K562 (cell line): ENCODE measurements around the gene BCR. TPM values are rescaled to one million over a fixed set of nuclear protein-coding genes. Genes with fewer than 3 reads are reported as not detected.

Experiments used
- ATAC-seq: fragments of 200-7000 bp; cut with Tn5 transposase; 3 replicates; pipeline ENCODE4 v1.9.1; 2020; ENCODE audit warnings: moderate library complexity
- BruUV-seq: library from RNA; stranded (reverse); fragments of 400-500 nt; replicated peaks from 2 replicates; lab custom pipeline; 2021; lab: Mats Ljungman, UMichigan
- CTCF ChIA-PET: fragments of 300-600 bp; formaldehyde crosslinking; extraction: SDS; loops from one replicate; lab custom pipeline; 2021; ENCODE audit warnings: low intra/inter-chr PET ratio; lab: Yijun Ruan, JAX
- POLR2A ChIA-PET: fragments of 300-600, 350-650 bp; sonication (Branson Sonifier 250); formaldehyde crosslinking; extraction: SDS; loops from one replicate; lab custom pipeline; 2021; ENCODE audit warnings: antibody characterized with exemption, inconsistent platforms; lab: Yijun Ruan, JAX
- DNase-seq, 4 experiments: peaks; one replicate each; pipeline versions ENCODE4 v3.0.0 to v3.0.0-alpha.2; 2011 to 2018; ENCODE audit warnings: low spot score in 3 of 4, mixed read lengths in 3 of 4; ENCODE audit errors: extremely low read depth in 1 of 4
- FAIRE-seq: peaks from 2 replicates; lab custom pipeline; 2011; peaks lifted over from hg19 to GRCh38; lab: Jason Lieb, UNC
- H2AFZ ChIP-seq: 2 replicates; pipeline ENCODE4 v1.6.0; 2011; ENCODE audit warnings: low read depth, low read length, control low read depth, inconsistent platforms
- H3K27ac ChIP-seq: fragments of 200-600 bp; 3 replicates; pipeline ENCODE4 v1.8.0; 2011; ENCODE audit warnings: low read depth, mild to moderate bottlenecking, control low read depth, inconsistent platforms, low read length, moderate library complexity, mixed read lengths; ENCODE audit errors: extremely low read depth
- H3K27me3 ChIP-seq, 2 experiments: fragments of 300-600 bp in 1 of 2; 2 replicates in 1 of 2; 3 replicates in 1 of 2; pipeline versions ENCODE4 v1.6.0 to v1.8.0; 2011; ENCODE audit warnings: inconsistent platforms in 2 of 2, low read length in 2 of 2, mild to moderate bottlenecking in 1 of 2, mixed read lengths in 1 of 2, moderate library complexity in 1 of 2; ENCODE audit not compliant: control insufficient read depth in 2 of 2, insufficient read depth in 2 of 2
- H3K36me3 ChIP-seq: fragments of 300-600 bp; 3 replicates; pipeline ENCODE4 v1.8.0; 2011; ENCODE audit warnings: mild to moderate bottlenecking, low read length, inconsistent platforms; ENCODE audit not compliant: control insufficient read depth, insufficient read depth
- H3K4me1 ChIP-seq, 2 experiments: fragments of 200-600 bp in 1 of 2; replicated peaks in 1 of 2; 2 replicates in 1 of 2; 3 replicates in 1 of 2; pipeline versions ENCODE4 v1.5.1 to v1.8.0; 2011; ENCODE audit warnings: inconsistent platforms in 2 of 2, low read length in 2 of 2, mild to moderate bottlenecking in 1 of 2, mixed read lengths in 1 of 2, moderate library complexity in 1 of 2; ENCODE audit not compliant: control insufficient read depth in 2 of 2, insufficient read depth in 2 of 2
- H3K4me2 ChIP-seq: 2 replicates; pipeline ENCODE4 v1.6.1; 2011; ENCODE audit warnings: low read length, control low read depth, inconsistent platforms, mixed read lengths; ENCODE audit not compliant: insufficient read depth
- H3K4me3 ChIP-seq: fragments of 200-600 bp; sonication (generic), shearing (Covaris generic); 2 replicates; pipeline ENCODE4 v1.5.1; 2016; ENCODE audit warnings: control low read depth, inconsistent platforms
- H3K79me2 ChIP-seq: fragments of 200-600 bp; 3 replicates; pipeline ENCODE4 v1.8.0; 2011; ENCODE audit warnings: low read length, inconsistent platforms; ENCODE audit not compliant: control insufficient read depth, insufficient read depth
- H3K9ac ChIP-seq, 2 experiments: 2 replicates each; pipeline versions ENCODE4 v1.6.0 to v1.6.1; 2011; ENCODE audit warnings: low read depth in 2 of 2, low read length in 2 of 2, control low read depth in 1 of 2, inconsistent platforms in 1 of 2, mild to moderate bottlenecking in 1 of 2, mixed read lengths in 1 of 2; ENCODE audit not compliant: insufficient read depth in 1 of 2
- H3K9me1 ChIP-seq: one replicate; pipeline ENCODE4 v1.6.0; 2011; ENCODE audit warnings: inconsistent platforms, mild to moderate bottlenecking, low read length, moderate library complexity; ENCODE audit not compliant: control insufficient read depth, insufficient read depth
- H3K9me3 ChIP-seq: replicated peaks from 2 replicates; pipeline ENCODE4 v1.5.1; 2011; ENCODE audit warnings: low read depth, low read length, inconsistent platforms; ENCODE audit not compliant: control insufficient read depth, insufficient read depth
- H4K20me1 ChIP-seq: replicated peaks from 2 replicates; pipeline ENCODE4 v1.6.1; 2011; ENCODE audit warnings: low read length, inconsistent platforms, mixed read lengths; ENCODE audit not compliant: control insufficient read depth, insufficient read depth
- ARHGAP35 ChIP-seq: fragments of 450-650 bp; IDR thresholded peaks from 2 replicates; pipeline ENCODE4 v1.6.1; 2018; ENCODE audit not compliant: partially characterized antibody
- FOSL1 ChIP-seq: fragments of 200-800 bp; sonication (Bioruptor generic); conservative IDR thresholded peaks from 2 replicates; pipeline ENCODE4 v1.6.1; 2016; ENCODE audit warnings: missing genetic modification characterization, missing compliant biosample characterization
- GABPA ChIP-seq: fragments of 200-800 bp; sonication (Bioruptor generic); conservative IDR thresholded peaks from 2 replicates; pipeline ENCODE4 v1.6.1; 2016; ENCODE audit warnings: low read depth, missing genetic modification characterization, missing compliant biosample characterization
- HMGXB4 ChIP-seq: sonication (generic); formaldehyde crosslinking; IDR thresholded peaks from 2 replicates; pipeline ENCODE4 v1.8.1; 2023; ENCODE audit warnings: mild to moderate bottlenecking, missing genetic modification reagents
- IFI16 ChIP-seq: fragments of 250-450 bp; sonication (Bioruptor Pico); IDR thresholded peaks from 2 replicates; pipeline ENCODE4 v2.1.2; 2022; ENCODE audit warnings: mild to moderate bottlenecking, inconsistent platforms
- MAX ChIP-seq: sonication (generic); formaldehyde crosslinking; IDR thresholded peaks from 2 replicates; pipeline ENCODE4 v1.9.0; 2022; ENCODE audit warnings: mild to moderate bottlenecking, missing genetic modification reagents
- MLX ChIP-seq, 2 experiments: fragments of 450-650 bp in 1 of 2; sonication (generic) in 1 of 2; formaldehyde crosslinking; conservative IDR thresholded peaks; 2 replicates each; pipeline versions ENCODE4 v1.4.0 to v1.8.1; 2020 to 2022; ENCODE audit warnings: mild to moderate bottlenecking in 1 of 2, missing genetic modification reagents in 1 of 2
- NFATC3 ChIP-seq: fragments of 450-650 bp; IDR thresholded peaks from 2 replicates; pipeline ENCODE4 v1.6.1; 2017; ENCODE audit warnings: mild to moderate bottlenecking
- PRMT5 ChIP-seq: sonication (generic); formaldehyde crosslinking; IDR thresholded peaks from 2 replicates; pipeline ENCODE4 v1.5.0; 2020; ENCODE audit warnings: missing genetic modification reagents
- RBM39 ChIP-seq: fragments of 200-400 bp; formaldehyde crosslinking; optimal IDR thresholded peaks from 2 replicates; pipeline ENCODE3; 2018; ENCODE audit warnings: low read depth, low read length
- SMAD2 ChIP-seq: fragments of 150-350 bp; IDR thresholded peaks from 2 replicates; pipeline ENCODE4 v1.6.1; 2014; ENCODE audit warnings: low read depth, mild to moderate bottlenecking, low read length
- ZMIZ1 ChIP-seq, 2 experiments: fragments of 150-350 bp in 1 of 2; IDR thresholded peaks; 2 replicates each; pipeline ENCODE4 v1.6.1; 2012 to 2016; ENCODE audit warnings: low read depth in 2 of 2, low read length in 2 of 2, mild to moderate bottlenecking in 1 of 2, moderate library complexity in 1 of 2
- ZNF282 ChIP-seq: sonication (generic); formaldehyde crosslinking; IDR thresholded peaks from 2 replicates; pipeline ENCODE4 v1.8.1; 2023; ENCODE audit warnings: missing genetic modification reagents
- ZNF311 ChIP-seq: fragments of 250-450 bp; sonication (Bioruptor Pico); IDR thresholded peaks from 2 replicates; pipeline ENCODE4 v1.4.0; 2020; ENCODE audit warnings: mild to moderate bottlenecking, moderate library complexity
- ZNF511 ChIP-seq: sonication (generic); formaldehyde crosslinking; IDR thresholded peaks from 2 replicates; pipeline ENCODE4 v1.8.0; 2022; ENCODE audit warnings: mild to moderate bottlenecking, missing genetic modification reagents
- WGBS: fragments of 100-300 bp; shearing (Covaris generic); methylation state at CpG from one replicate; pipeline ENCODE4 v1.1.6; 2016; ENCODE audit warnings: low coverage, mixed read lengths; ENCODE audit not compliant: insufficient coverage; ENCODE audit errors: missing lambda C conversion rate; 5-methylcytosine and 5-hydroxymethylcytosine counted together
- in situ Hi-C: fragments of 300-500 bp; cut with MboI; formaldehyde crosslinking; loops from 4 replicates; pipeline ENCODE4 v1.15.0; 2018; ENCODE audit warnings: inconsistent platforms, mixed read lengths
- intact Hi-C: fragments of 100-400 bp; cut with micrococcal nuclease; formaldehyde crosslinking; loops from 2 replicates; pipeline ENCODE4 v1.14.2; 2022
- polyA plus RNA-seq, 8 experiments: library from polyadenylated mRNA; depleted of rRNA in 4 of 8; stranded (reverse) in 5 of 8; unstranded in 3 of 8; fragments of >200 nt; fragmentation: Nextera tagmentation in 2 of 8; fragmentation: Illumina TruSeq in 1 of 8; extraction: Ambion mirVana in 2 of 8; extraction: Trizol in 1 of 8; gene quantifications; 2 replicates each; pipeline versions ENCODE4 v1.2.1 to v1.2.3, GENCODE V29; 2011 to 2014; ENCODE audit warnings: inconsistent platforms in 1 of 8, missing spikeins in 1 of 8
- total RNA-seq, 7 experiments: library from RNA; depleted of rRNA in 6 of 7; stranded (reverse); fragments of >200 nt in 6 of 7; fragmentation: Illumina TruSeq in 2 of 7; extraction: Trizol in 2 of 7; gene quantifications; 2 replicates each; pipeline versions ENCODE4 v1.2.1 to v1.2.3, GENCODE V29; 2011 to 2021; ENCODE audit warnings: low replicate concordance in 1 of 7

The BCR gene
- total and polyA plus RNA-seq, 9 of the 15 experiments (the other 6 are each of a cell fraction or from before 2014, with no cell fraction given): 0.41 to 150 (median 45.6) TPM

GRCh38 chr22:23234409-23235161 lies 54.3 kb downstream of the BCR start:
- Histone ChIP-seq H3K4me2 (no peak overlapping the region), H3K79me2 (peaks cover 92% of the 10 kb centered on the region), H3K9ac (peak overlapping the region in 1 of 2 experiments; percentile 65; a peak in 2 of 4 replicates), H3K9me1 (peaks cover 43% of the 10 kb centered on the region), H3K9me3 (peaks cover 8% of the 10 kb centered on the region), H3K36me3 (peaks cover 12% of the 10 kb centered on the region; the same call in 2 of the 3 replicates), H3K27ac (no peak overlapping the region), H3K4me3 (no peak overlapping the region), H2AFZ (no peak overlapping the region), H4K20me1 (peaks cover 66% of the 10 kb centered on the region), H3K4me1 (peaks cover 0 to 24% of the 10 kb centered on the region in 2 experiments; a peak in 3 of 5 replicates), H3K27me3 (no peaks in the 10 kb centered on the region)
- FAIRE-seq: no peak
- BruUV-seq: no TSS peak
- in situ Hi-C loops (no loop called here), intact Hi-C loops (no loop called here)
- DNase-seq: peak in 2 of 4 experiments; percentile 58 to 70
- CTCF ChIA-PET: no interaction called here
- POLR2A ChIA-PET: interaction anchor here (0.5 to 80.1 kb wide), 7 partner anchors 13 to 1046 kb away, joined by 3 to 3476 read pairs (median 5); partner anchors contain the start of genes BCR and RAB36
- 87% methylated on average over 19 of the region's 19 CpGs for WGBS
- ATAC-seq: peak; percentile 28
- TF ChIP-seq ZNF311 (CRISPR knock-in tag): no peak
- TF ChIP-seq NFATC3: no peak
- TF ChIP-seq MLX (CRISPR knock-in tag; conservative IDR thresholded peaks at IDR 0.05): peak in 1 of 2 experiments; percentile 60; a peak in 1 of 4 replicates
- no peak for TF ChIP-seq IFI16 (CRISPR knock-in tag)
- no peak for TF ChIP-seq ZMIZ1 (IDR thresholded peaks at IDR 0.05; ENCODE audit: low read depth in 2 of 2, low read length in 2 of 2)
- no peak for TF ChIP-seq RBM39
- TF ChIP-seq SMAD2: no peak
- TF ChIP-seq PRMT5 (CRISPR knock-in tag): no peak
- TF ChIP-seq ZNF282: no peak
- TF ChIP-seq ZNF511 (CRISPR knock-in tag): no peak
- TF ChIP-seq HMGXB4 (CRISPR knock-in tag): peak; percentile 80; the same call in 1 of the 2 replicates
- TF ChIP-seq ARHGAP35: no peak
- no peak for TF ChIP-seq GABPA (tag)
- no peak for TF ChIP-seq MAX
- no peak for TF ChIP-seq FOSL1 (tag)
